ENCODE results near the gene RGP1.

The RGP1 gene

DNA sequence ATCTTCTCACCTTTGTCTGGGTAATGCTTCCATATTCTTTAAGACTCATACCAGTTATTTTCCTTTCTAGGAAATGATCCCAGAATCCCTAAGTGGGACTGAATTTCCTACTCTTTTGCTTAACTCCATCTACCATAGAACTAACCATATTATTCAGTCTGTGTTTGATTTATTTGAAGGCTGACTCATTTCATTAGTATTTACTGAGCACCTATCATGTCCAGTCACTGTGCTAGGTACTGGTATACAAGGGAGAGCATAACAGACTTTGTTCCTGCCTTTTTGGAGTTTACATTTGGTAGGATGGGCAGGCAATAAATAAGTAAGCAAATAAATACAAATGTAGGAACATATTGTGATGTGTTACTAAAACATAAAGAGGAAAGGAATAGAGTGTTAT is 46.6 kb downstream of the RGP1 start:
- no peak overlapping the region for H3K4me3 ChIP-seq (ENCODE audit: low read depth, low read length)
- DNase-seq (ENCODE audit: low read depth) = no peak

- DNase-seq (ENCODE audit: low read depth) = no peak
- no peak overlapping the region for H3K4me3 ChIP-seq (ENCODE audit: low read depth, low read length)
These were observed 48.4 kb downstream of the RGP1 start for GRCh38 chr9:35797311-35798109.

DNA sequence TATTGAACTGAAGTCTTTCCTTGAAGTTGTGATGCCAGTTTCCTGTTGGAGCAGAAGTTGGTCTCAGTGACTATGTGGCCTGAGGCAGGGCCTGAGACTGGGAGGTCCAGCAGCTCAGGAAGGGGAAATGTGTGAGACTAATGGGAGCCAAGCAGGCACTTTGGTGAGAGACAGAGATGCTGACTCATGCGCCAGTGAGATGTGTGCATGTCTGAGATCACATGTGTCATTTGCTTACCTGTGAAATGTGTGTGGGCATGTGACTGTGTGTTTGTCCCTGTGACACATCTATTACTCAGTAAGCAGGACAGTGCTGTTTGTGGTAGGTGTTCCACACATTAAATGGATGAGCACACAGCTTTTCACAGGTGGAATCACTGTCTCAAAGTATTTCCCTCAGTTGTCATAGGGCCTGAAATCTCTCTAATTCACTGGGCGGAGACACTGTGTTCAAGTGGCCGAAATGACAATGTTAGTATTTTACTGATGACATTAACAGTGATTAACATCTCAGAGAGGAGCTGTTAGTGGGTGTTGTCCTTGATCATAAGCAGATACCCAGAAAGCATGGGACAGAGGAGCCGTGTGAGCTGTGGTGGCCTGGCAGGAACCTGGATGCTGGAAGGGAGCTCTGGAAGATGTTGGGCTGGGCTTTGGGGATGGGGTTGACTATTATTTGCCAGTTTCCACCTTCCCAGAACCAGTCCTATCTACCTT is 49.7 kb downstream of the RGP1 start:
- DNase-seq (ENCODE audit: low read depth) = no peak
- H3K4me3 ChIP-seq (ENCODE audit: low read depth, low read length) = no peak overlapping the region

GRCh38 chr9:35800530-35800929 is 51.4 kb downstream of the RGP1 start:
- DNase-seq (ENCODE audit: low read depth) = no peak
- no peak overlapping the region for H3K4me3 ChIP-seq (ENCODE audit: low read depth, low read length)

GRCh38 chr9:35801328-35802128 is 52.4 kb downstream of the RGP1 start:
- no peak overlapping the region for H3K4me3 ChIP-seq (ENCODE audit: low read depth, low read length)
- DNase-seq (ENCODE audit: low read depth) = no peak

DNA sequence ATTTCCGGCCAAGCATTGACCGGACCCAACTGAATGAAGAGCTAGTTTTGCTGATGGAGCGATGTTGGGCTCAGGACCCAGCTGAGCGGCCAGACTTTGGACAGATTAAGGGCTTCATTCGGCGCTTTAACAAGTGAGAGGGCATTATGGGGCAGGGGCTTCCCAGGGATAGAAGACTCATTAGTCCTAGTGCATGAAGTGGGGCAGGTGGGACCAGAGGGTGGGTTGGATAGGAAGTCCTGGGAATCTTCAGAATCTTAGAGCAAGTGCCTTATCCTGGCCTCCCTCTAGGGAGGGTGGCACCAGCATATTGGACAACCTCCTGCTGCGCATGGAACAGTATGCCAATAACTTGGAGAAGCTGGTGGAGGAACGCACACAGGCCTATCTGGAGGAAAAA is 57.0 kb downstream of the RGP1 start:
- no peak overlapping the region for H3K4me3 ChIP-seq (ENCODE audit: low read depth, low read length)
- DNase-seq (ENCODE audit: low read depth) = no peak
